Right atrium auricular region (tissue), 2 donors: ENCODE data around the gene OR2H1. TPM values are rescaled to one million over a fixed set of nuclear protein-coding genes. Genes with fewer than 3 reads are reported as not detected.

Source experiments
- DNase-seq: peaks from one replicate; pipeline ENCODE4 v3.0.0-alpha.2; 2019; ENCODE audit warnings: low spot score
- H3K27ac ChIP-seq, 2 donors: fragments of 200-600 bp; sonication (generic); 1 replicate in 1 of 2; 2 replicates in 1 of 2; pipeline ENCODE4 v1.5.1; 2016 to 2019
- H3K27me3 ChIP-seq, 2 donors: fragments of 200-600 bp; sonication (generic); one replicate each; pipeline versions ENCODE4 v1.5.1 to v1.6.0; 2017 to 2019
- H3K36me3 ChIP-seq: fragments of 200-600 bp; sonication (generic); one replicate; pipeline ENCODE4 v1.5.1; 2016
- H3K4me1 ChIP-seq, 2 donors: fragments of 200-600 bp; sonication (generic); one replicate each; pipeline versions ENCODE4 v1.5.1 to v1.6.0; 2017 to 2019
- H3K4me3 ChIP-seq, 2 donors: fragments of 200-600 bp; sonication (generic); 1 replicate in 1 of 2; 2 replicates in 1 of 2; pipeline ENCODE4 v1.5.1; 2017 to 2019; ENCODE audit warnings: mild to moderate bottlenecking in 1 of 2, moderate library complexity in 1 of 2
- H3K9me3 ChIP-seq, 2 donors: fragments of 200-600 bp; sonication (generic); one replicate each; pipeline ENCODE4 v1.5.1; 2019
- CTCF ChIP-seq, 2 donors: fragments of 200-600 bp; sonication (generic); IDR thresholded peaks; one replicate each; pipeline ENCODE4 v1.5.1; 2019; ENCODE audit warnings: antibody characterized with exemption in 2 of 2
- total RNA-seq, 2 donors: library from RNA; depleted of rRNA; stranded (reverse); fragments of >200 nt; gene quantifications; one replicate each; pipeline ENCODE4 v1.1.0, GENCODE V29; 2016

Gene OR2H1
- total RNA-seq, 2 donors from 2014 or later, result not detected

GRCh38 chr6:29461021-29461814, 4.3 kb downstream of the OR2H1 start:
- Histone ChIP-seq H3K27ac (no peak overlapping the region), H3K4me1 (no peaks in the 10 kb centered on the region), H3K9me3 (no peaks in the 10 kb centered on the region), H3K27me3 (no peaks in the 10 kb centered on the region), H3K4me3 (no peak overlapping the region), H3K36me3 (no peaks in the 10 kb centered on the region)
- DNase-seq, result no peak
- no peak for TF ChIP-seq CTCF (IDR thresholded peaks at IDR 0.05)

GRCh38 chr6:29462022-29462421, 5.1 kb downstream of the OR2H1 start:
- Histone ChIP-seq H3K9me3 (no peaks in the 10 kb centered on the region), H3K4me1 (no peaks in the 10 kb centered on the region), H3K4me3 (no peak overlapping the region), H3K27ac (no peak overlapping the region), H3K36me3 (no peaks in the 10 kb centered on the region), H3K27me3 (no peaks in the 10 kb centered on the region)
- no peak for TF ChIP-seq CTCF (IDR thresholded peaks at IDR 0.05)
- DNase-seq, result no peak

GRCh38 chr6:29465279-29465678, 8.3 kb downstream of the OR2H1 start:
- Histone ChIP-seq H3K27me3 (no peaks in the 10 kb centered on the region), H3K9me3 (no peaks in the 10 kb centered on the region), H3K4me3 (no peak overlapping the region), H3K4me1 (no peaks in the 10 kb centered on the region), H3K27ac (no peak overlapping the region), H3K36me3 (no peaks in the 10 kb centered on the region)
- no peak for DNase-seq
- no peak for TF ChIP-seq CTCF (IDR thresholded peaks at IDR 0.05)

GRCh38 chr6:29465801-29466200, 8.8 kb downstream of the OR2H1 start:
- DNase-seq, result no peak
- Histone ChIP-seq H3K27me3 (no peaks in the 10 kb centered on the region), H3K36me3 (no peaks in the 10 kb centered on the region), H3K9me3 (no peaks in the 10 kb centered on the region), H3K4me1 (no peaks in the 10 kb centered on the region), H3K4me3 (no peak overlapping the region), H3K27ac (no peak overlapping the region)
- no peak for TF ChIP-seq CTCF (IDR thresholded peaks at IDR 0.05)

- DNase-seq, result no peak
- no peak for TF ChIP-seq CTCF (IDR thresholded peaks at IDR 0.05)
- H3K27ac ChIP-seq, result no peak overlapping the region
- no peaks in the 10 kb centered on the region for H3K27me3 ChIP-seq
- no peak overlapping the region for H3K4me3 ChIP-seq
- no peaks in the 10 kb centered on the region for H3K9me3 ChIP-seq
- H3K36me3 ChIP-seq, result no peaks in the 10 kb centered on the region
- no peaks in the 10 kb centered on the region for H3K4me1 ChIP-seq
Measured at GRCh38 chr6:29466241-29466640, 9.3 kb downstream of the OR2H1 start.

GRCh38 chr6:29474996-29475395, 18.0 kb downstream of the OR2H1 start:
- no peak for DNase-seq
- H3K27me3 ChIP-seq, result no peaks in the 10 kb centered on the region
- no peak for TF ChIP-seq CTCF (IDR thresholded peaks at IDR 0.05)
- no peak overlapping the region for H3K4me3 ChIP-seq
- no peaks in the 10 kb centered on the region for H3K36me3 ChIP-seq
- H3K4me1 ChIP-seq, result no peaks in the 10 kb centered on the region
- no peaks in the 10 kb centered on the region for H3K9me3 ChIP-seq
- H3K27ac ChIP-seq, result no peak overlapping the region
